HG03378 (cell line): ENCODE measurements around the gene ADISSP.
A peak's percentile ranks its signal among the peaks of the same experiment; 100 is the strongest.

Source experiments
- ATAC-seq: cut with Tn5 transposase; IDR thresholded peaks from one replicate; pipeline ENCODE4 v1.9.1; 2021; ENCODE audit warnings: mild to moderate bottlenecking, moderate library complexity; ENCODE audit not compliant: unreplicated experiment

ADISSP gene

DNA sequence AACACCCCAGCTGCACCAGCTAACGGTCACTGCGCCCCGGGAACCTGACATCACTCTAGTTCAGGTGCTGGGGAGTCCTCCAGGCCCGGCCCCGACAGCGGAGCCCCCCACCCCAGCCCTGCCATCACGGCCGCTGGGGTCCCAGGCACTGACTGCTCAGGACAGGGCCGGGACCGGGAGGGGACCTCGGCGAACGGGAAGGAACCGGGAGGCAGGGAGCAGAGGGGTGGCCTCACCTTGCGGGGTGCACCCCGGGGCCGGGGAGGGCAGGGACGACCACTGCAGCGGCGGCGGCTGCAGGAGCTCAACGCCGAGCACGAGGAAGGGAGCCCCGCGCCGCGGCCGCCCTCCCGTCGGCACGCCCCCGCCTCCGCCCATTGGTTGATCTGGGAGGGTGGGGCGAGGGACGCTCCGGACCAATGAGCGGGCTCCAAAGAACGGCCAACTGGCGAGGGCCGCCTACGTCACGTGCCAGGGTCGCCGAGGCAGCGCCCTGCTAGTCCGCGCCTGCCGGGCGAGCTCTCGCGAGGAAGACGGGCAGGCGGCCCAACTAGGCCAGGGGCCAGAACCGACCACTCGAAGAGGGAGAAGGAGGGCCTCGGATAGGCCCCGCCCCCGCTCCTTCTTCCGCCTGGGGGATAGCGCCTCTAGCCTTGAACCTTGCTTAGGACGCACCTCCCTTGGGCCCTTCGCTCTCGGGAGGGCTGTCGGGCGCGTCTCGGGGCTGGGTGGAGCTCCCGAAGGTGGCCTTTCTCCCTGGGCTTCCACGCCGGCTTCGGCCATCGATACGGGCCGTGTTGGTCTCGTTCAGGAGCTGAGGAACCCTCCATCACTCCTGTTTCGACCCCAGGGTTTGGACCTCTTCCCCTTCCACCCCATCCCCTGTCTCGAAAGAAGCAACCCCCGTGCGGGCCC lies at the start of gene ADISSP:
ADISSP (minus strand) TSS at position 327 of the 915 bp plus-strand sequence. CDS start 7,653 bp downstream, outside the sequence.
- ATAC-seq = peak; percentile 87

DNA sequence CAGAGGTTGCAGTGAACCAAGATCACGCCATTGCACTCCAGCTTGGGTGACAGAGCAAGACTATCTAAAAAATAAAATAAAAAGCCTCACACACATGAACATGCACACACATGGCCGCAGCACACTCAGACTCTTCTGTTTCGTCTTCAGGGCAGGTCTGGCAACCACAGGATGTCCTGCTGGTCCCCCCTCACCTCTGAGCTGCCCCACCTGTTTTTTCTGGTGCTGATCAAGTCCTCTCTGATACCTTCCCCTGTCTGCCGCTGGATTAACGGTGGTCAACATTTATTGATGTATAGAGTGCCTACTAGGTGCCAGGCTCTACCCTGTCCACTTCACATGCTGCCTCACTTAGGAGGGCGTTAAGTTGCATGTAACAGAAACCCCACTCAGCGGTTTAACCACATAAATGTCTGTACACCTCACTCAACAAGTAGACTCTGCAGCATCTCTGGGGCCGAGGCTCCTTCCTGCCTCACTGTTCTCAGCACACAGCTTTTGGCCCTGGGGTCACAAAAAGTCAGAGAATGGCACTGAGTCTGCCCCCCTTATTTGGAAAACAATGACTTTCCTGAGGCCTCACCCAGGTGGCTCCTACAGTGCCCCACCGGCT lies 48.3 kb upstream of the ADISSP start:
- no peak for ATAC-seq

- ATAC-seq = no peak
Observed at GRCh38 chr20:3814928-3815495, 47.5 kb upstream of the ADISSP start.

DNA sequence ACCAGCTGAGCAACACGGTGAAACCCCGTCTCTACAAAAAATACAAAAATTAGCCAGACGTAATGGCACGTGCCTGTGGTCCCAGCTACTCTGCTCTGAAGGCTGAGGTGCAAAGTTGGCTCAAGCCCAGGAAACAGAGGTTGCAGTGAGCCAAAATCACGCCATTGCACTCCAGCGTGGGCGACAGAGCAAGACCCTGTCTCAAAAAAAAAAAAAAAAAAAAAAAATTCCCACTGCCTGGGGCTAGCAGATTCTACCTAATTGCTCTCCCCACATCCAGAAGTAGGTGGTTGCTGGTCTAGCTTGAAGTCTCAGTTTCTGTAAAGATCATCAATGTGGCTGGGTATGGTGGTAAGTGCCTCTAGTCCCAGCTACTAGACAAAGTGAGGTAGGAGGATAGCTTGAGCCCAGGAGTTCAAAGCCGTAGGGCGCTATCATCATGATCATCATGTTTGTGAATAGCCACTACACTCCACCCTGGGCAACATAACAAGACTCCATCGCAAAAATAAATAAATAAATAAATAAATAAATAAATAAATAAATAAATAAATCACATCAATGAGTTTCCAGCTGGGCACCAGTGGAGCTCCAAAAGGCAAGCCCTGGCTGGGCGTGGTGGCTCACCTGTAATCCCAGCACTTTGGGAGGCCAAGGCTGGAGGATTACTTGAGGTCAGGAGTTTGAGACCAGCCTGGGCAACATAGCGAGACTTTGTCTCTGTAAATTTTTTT lies 46.5 kb upstream of the ADISSP start:
- no peak for ATAC-seq

DNA sequence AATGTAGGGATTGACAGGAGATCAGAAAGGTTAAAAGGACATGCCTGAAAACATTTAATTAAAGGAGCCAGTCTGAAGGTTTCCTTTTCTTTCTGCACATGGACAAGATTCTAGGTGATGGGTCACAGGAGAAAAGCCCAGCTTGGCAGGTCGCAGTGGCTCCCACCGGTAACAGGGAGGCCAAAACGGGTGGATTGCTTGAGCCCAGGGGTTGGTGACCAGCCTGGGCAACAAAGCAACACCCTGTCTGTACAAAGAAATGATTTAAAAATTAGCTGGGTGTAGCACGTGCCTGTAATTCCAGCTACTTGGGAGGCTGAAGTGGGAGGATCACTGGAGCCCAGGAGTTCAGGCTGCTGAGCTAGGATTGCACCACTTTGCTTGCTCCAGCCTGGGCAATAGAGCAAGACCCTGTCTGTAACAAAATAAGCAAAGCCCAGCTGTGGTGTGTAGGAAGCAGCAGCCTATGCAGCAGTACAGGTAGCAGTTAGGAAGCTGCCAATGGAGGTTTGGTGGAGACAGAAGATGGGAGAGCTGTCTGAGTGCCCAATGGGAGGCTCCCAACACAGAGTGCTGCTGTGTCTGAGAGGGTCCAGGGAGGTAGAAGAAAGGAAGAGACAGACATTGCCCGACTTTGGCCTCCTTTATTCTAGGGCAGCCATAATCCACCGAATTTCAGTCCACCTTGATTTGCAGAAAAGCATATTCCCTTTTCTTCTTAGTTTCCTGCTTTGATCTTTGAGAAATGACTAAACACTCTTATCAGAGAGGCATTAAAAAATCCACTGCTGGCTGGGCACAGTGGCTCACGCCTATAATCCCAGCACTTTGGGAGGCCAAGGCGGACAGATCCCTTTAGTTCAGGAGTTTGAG lies 45.7 kb upstream of the ADISSP start:
- ATAC-seq = no peak

DNA sequence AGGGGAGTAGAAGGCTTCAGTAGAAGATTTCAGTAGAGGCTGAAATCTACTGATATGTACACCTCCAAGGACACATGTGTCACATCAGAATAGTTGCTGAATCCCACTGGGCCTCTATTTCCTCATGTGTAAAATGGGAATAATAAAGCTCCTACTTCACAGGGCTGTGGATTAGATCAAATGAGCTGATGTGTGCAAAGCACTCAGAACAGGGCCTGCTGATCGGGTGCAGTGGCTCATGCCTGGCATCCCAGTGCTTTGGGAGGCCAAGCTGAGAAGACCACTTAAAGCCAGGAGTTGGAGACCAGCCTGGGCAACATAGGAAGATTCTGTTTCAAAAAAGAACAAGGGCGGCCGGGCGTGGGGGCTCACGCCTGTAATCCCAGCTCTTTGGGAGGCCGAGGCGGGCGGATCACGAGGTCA lies 44.7 kb upstream of the ADISSP start:
- no peak for ATAC-seq

DNA sequence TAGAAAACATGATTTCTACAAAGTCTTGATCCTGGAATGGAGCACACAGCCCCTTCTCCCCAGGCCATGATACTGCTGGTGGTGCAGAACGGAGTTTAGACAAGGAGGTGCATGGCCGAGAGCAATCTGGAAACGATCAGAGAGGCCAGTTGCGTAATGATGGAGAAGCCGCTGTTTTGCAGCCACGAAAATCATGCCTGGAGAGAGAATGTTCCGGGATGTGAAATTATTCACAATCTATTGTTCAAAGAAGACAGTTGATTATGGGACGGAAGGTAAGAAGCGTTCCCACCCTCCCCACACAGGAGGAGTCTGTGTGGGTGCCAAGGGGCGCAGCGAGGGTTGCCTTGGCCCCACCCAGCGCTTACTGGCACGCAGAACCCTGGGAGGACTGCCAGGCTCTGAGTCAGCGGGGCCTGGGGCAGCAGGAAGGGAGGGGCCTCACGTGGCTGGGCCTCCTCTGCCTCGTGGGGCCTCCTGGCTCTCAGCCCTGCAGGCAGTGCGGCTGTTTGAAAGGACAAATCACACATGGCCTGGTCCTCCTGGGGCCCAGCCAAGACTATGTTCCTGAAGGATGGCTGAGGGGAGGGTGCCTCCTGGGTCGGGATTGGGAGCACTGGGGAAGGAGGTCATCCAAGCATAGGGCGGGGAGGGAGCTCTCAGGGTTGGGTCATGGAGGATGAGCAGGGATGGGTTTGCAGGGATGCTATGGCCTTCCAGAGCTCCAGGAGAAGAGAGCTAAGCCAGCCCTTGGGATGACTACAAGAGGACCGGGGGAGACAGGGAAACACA lies 44.1 kb upstream of the ADISSP start:
- ATAC-seq = no peak

- ATAC-seq = no peak
Observed at GRCh38 chr20:3808544-3808943, 41.0 kb upstream of the ADISSP start.

GRCh38 chr20:3804781-3805180 lies 37.2 kb upstream of the ADISSP start:
- ATAC-seq = no peak

DNA sequence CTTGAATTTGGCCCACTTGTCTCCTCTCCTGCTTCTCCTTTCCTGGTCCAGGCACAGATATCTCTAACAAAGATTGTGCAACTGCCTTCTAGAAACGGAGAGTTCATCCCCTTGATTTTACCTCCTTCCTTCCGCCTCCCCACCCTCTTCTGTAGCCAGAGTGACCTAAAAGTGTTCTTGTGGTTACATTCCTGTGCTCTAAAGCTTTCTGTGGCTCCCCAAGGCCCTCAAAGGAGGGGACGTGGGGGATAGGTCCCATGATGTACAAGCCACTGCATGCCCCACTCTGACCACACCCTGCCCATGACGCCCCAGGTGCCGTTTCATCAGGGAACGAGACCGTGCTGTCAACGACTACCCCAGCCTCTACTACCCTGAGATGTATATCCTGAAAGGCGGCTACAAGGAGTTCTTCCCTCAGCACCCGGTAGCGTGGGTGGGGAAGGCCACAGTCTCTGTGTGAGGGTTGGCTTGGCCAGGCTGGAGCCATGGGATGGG lies 36.8 kb upstream of the ADISSP start:
- no peak for ATAC-seq

DNA sequence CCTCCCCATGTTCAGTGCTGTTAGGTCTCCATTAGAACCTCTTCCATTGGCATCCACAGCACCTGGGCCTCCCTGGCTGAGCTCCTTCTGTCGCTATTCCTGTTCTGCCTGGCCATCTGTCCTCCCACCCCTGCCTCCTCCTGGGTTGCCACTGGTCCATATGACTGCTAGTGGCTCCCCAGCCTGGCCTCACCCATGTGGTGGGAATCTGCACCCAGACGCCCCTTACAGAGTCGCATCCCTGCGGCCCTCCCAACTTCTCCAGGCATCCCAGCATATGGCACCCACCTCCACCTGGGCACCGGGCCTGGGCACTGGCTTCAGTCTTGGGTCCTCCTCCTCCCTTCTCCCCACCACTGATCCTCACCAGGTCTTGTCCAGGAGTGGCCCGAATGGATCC lies 36.3 kb upstream of the ADISSP start:
- no peak for ATAC-seq

GRCh38 chr20:3803289-3803688 lies 35.7 kb upstream of the ADISSP start:
- ATAC-seq = no peak

DNA sequence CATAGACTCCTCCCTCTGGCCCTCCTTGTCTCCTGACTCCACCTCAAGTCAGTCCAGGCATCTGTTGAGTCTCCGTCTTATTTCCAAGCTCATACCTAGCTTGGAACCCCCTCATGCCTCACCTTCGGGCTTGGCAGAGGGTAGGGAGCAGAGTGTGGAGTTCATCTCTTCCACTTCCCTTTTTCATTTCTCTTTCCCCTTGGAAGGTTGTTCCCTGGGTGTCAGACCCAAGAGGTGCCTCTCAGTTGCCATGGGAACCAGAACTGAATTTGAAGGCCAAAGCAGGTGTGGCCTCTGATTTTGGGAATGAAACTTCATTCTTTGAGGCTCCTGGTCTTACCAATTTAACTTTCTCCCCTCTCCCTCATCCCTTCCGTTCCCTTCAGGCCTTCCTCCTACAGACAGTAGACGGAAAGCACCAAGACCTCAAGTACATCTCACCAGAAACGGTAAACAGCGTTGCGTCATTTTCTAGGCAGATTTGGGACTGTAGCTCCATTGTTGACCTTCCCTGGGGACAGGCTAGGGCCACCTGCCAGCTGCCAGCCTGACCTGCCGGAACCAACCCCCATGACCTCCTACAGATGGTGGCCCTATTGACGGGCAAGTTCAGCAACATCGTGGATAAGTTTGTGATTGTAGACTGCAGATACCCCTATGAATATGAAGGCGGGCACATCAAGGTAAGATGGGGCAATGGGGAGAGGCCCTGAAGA lies 35.1 kb upstream of the ADISSP start:
- no peak for ATAC-seq

DNA sequence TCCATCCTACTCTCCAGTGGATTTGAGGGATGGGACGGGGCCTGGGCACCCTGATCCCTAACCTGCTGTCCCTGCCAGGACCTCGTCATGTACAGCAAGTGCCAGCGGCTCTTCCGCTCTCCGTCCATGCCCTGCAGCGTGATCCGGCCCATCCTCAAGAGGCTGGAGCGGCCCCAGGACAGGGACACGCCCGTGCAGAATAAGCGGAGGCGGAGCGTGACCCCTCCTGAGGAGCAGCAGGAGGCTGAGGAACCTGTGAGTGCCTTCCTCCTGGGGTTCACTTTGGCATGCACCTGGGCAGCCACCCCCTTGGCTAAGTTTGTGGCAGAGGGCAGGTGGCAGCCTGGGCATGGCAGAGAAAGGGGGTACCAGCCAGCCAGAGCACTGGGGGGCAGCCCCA lies 34.3 kb upstream of the ADISSP start:
- ATAC-seq = no peak

- no peak for ATAC-seq
Observed at GRCh38 chr20:3801299-3801698, 33.7 kb upstream of the ADISSP start.

- no peak for ATAC-seq
Observed at GRCh38 chr20:3800878-3801260, 33.3 kb upstream of the ADISSP start.

GRCh38 chr20:3800256-3800877 lies 32.8 kb upstream of the ADISSP start:
- no peak for ATAC-seq

DNA sequence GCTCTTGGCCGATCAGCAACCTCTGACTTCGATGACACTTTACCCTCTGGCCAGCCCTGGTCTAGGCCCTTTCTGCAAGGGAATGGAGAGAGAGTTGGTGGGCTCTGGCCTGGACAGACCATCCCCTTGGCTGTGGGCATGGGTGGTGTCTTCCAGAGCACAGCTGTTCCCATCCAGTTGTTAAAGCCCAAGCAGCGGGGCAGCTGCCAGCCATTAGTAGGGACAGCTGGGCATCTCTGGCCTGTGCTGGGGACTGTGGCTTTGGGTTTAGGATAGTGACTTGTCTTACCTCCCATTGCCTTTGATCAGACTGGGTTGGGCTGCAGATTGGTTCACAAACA lies 31.3 kb upstream of the ADISSP start:
- ATAC-seq = no peak
